DOHH2 (cell line): ENCODE data around the gene KRT14.

Experiments
- H3F3A ChIP-seq: fragments of 200-600 bp; sonication (generic), shearing (Covaris generic); 2 replicates; pipeline ENCODE4 v1.6.0; 2016; ENCODE audit warnings: antibody characterized with exemption, mild to moderate bottlenecking; ENCODE audit not compliant: control insufficient read depth, insufficient read depth
- H3K27ac ChIP-seq: fragments of 200-600 bp; sonication (generic); 2 replicates; pipeline ENCODE4 v1.5.1; 2014; ENCODE audit warnings: low read depth, mild to moderate bottlenecking, low read length, moderate library complexity
- H3K27me3 ChIP-seq: fragments of 200-600 bp; sonication (generic); 2 replicates; pipeline ENCODE4 v1.6.1; 2014; ENCODE audit warnings: mild to moderate bottlenecking, low read length, mixed read lengths; ENCODE audit not compliant: control insufficient read depth
- H3K36me3 ChIP-seq: fragments of 200-600 bp; sonication (generic); 2 replicates; pipeline ENCODE4 v1.6.1; 2014; ENCODE audit warnings: mild to moderate bottlenecking, low read length, moderate library complexity, mixed read lengths; ENCODE audit not compliant: control insufficient read depth
- H3K4me1 ChIP-seq: fragments of 200-600 bp; sonication (generic); 2 replicates; pipeline ENCODE4 v1.6.1; 2014; ENCODE audit warnings: mild to moderate bottlenecking, low read length, mixed read lengths; ENCODE audit not compliant: control insufficient read depth
- H3K4me2 ChIP-seq: fragments of 200-600 bp; sonication (generic); 2 replicates; pipeline ENCODE4 v1.6.0; 2014; ENCODE audit warnings: mild to moderate bottlenecking, low read length, moderate library complexity
- H3K4me3 ChIP-seq: fragments of 200-600 bp; sonication (generic); 2 replicates; pipeline ENCODE4 v1.5.1; 2014; ENCODE audit warnings: mild to moderate bottlenecking, low read length, mixed read lengths
- H3K79me2 ChIP-seq: fragments of 200-600 bp; sonication (generic); 2 replicates; pipeline ENCODE4 v1.6.1; 2014; ENCODE audit warnings: mild to moderate bottlenecking, low read length, mixed read lengths; ENCODE audit not compliant: control insufficient read depth
- H3K9me2 ChIP-seq: fragments of 200-600 bp; sonication (generic); replicated peaks from 2 replicates; pipeline ENCODE4 v1.6.1; 2014; ENCODE audit warnings: mild to moderate bottlenecking, low read length, mixed read lengths; ENCODE audit not compliant: control insufficient read depth
- H3K9me3 ChIP-seq: fragments of 200-600 bp; sonication (generic); 2 replicates; pipeline ENCODE4 v1.6.1; 2014; ENCODE audit warnings: antibody characterized with exemption, low read length, mixed read lengths; ENCODE audit not compliant: control insufficient read depth, insufficient read depth
- H4K20me1 ChIP-seq: fragments of 200-600 bp; sonication (generic); 2 replicates; pipeline ENCODE4 v1.6.0; 2014; ENCODE audit warnings: low read depth, mild to moderate bottlenecking, antibody characterized with exemption, low read length, moderate library complexity; ENCODE audit not compliant: control insufficient read depth, insufficient read depth
- EZH2phosphoT487 ChIP-seq: fragments of 200-600 bp; sonication (generic); IDR thresholded peaks from 2 replicates; pipeline ENCODE4 v1.6.1; 2017; ENCODE audit warnings: borderline replicate concordance, mild to moderate bottlenecking, antibody characterized with exemption, low read length, moderate library complexity, mixed read lengths
- TF ChIP-seq, protein P1 (sequence below): fragments of 200-600 bp; sonication (generic); IDR thresholded peaks from one replicate; pipeline ENCODE4 v1.5.1; 2014; ENCODE audit warnings: antibody characterized with exemption, mild to moderate bottlenecking, low read depth, low read length; ENCODE audit not compliant: poor library complexity, severe bottlenecking

Gene KRT14

DNA sequence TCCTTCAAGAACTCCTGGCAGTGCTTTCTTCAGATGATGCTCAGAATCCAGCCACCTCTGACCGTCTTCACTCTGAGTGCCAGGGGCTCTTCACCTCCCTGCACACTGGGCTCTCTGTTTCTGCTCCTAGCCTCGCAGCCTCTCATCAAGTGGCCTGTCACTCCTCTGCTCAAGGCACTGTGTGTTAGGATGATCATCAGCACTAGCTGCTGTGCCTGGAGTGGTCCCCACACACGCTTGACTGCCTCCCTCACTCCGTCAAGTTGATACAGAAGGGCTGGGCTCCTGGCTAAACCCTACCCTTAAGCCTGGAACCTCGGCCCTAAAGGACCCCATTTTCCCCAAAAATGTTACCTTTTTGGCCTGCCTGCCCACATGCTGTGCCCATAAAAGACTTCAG is 30.4 kb downstream of the KRT14 start:
- no peaks in the 10 kb centered on the region for H3K4me1 ChIP-seq
- no peak overlapping the region for H3K4me3 ChIP-seq
- H3K79me2 ChIP-seq = no peaks in the 10 kb centered on the region
- no peaks in the 10 kb centered on the region for H3K9me2 ChIP-seq
- H3K9me3 ChIP-seq = no peaks in the 10 kb centered on the region
- TF ChIP-seq EZH2phosphoT487 = no peak
- TF ChIP-seq, protein P1, sequence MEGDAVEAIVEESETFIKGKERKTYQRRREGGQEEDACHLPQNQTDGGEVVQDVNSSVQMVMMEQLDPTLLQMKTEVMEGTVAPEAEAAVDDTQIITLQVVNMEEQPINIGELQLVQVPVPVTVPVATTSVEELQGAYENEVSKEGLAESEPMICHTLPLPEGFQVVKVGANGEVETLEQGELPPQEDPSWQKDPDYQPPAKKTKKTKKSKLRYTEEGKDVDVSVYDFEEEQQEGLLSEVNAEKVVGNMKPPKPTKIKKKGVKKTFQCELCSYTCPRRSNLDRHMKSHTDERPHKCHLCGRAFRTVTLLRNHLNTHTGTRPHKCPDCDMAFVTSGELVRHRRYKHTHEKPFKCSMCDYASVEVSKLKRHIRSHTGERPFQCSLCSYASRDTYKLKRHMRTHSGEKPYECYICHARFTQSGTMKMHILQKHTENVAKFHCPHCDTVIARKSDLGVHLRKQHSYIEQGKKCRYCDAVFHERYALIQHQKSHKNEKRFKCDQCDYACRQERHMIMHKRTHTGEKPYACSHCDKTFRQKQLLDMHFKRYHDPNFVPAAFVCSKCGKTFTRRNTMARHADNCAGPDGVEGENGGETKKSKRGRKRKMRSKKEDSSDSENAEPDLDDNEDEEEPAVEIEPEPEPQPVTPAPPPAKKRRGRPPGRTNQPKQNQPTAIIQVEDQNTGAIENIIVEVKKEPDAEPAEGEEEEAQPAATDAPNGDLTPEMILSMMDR = no peak
- no peaks in the 10 kb centered on the region for H3K36me3 ChIP-seq
- H3K4me2 ChIP-seq = no peak overlapping the region
- H3F3A ChIP-seq = no peaks in the 10 kb centered on the region
- no peaks in the 10 kb centered on the region for H4K20me1 ChIP-seq
- peaks cover 15% of the 10 kb centered on the region; the same call in 1 of the 2 replicates for H3K27me3 ChIP-seq
- no peak overlapping the region for H3K27ac ChIP-seq

DNA sequence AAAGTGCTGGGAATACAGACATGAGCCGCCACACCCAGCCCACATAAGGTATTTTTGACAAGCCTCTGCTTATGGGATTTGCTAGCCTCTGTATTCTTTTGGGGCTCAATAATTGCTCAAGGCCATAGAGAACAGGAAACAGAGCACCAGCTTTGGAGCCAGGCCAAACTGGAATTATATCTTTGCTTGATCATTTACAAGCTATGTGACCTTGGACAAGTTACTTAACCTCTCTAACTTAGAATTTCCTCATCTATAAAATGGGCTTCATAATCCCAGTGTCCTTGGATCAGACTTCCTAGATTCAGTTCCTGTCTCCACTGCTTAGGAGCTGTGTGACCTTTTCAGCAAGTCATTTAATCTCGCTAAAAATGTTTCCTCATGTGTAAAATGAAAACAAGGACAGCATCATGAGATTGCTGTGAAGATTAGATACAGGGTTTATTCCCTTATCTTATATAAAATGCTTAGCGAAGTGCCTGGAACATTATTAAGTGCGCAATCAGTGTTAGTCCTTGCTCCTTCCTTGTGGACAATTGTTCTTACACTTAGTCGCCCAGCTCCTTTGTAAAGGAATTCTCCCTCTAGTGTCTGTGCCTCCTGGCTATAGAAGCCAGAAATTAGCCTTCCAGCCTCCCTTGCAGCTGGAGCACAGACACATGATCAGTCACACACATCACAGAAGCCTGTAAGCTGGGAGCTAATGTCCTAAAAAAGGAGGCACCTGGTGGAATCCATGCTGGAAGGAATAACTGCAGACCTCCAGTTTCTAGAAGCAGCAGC is 31.4 kb downstream of the KRT14 start:
- no peak overlapping the region for H3K27ac ChIP-seq
- no peaks in the 10 kb centered on the region for H4K20me1 ChIP-seq
- H3K9me3 ChIP-seq = no peaks in the 10 kb centered on the region
- H3K27me3 ChIP-seq = peaks cover 19% of the 10 kb centered on the region; the same call in 1 of the 2 replicates
- H3K4me3 ChIP-seq = no peak overlapping the region
- H3F3A ChIP-seq = no peaks in the 10 kb centered on the region
- H3K4me2 ChIP-seq = no peak overlapping the region
- no peak for TF ChIP-seq EZH2phosphoT487
- TF ChIP-seq, protein P1 = no peak
- no peaks in the 10 kb centered on the region for H3K9me2 ChIP-seq
- H3K4me1 ChIP-seq = no peaks in the 10 kb centered on the region
- H3K36me3 ChIP-seq = no peaks in the 10 kb centered on the region
- H3K79me2 ChIP-seq = no peaks in the 10 kb centered on the region

DNA sequence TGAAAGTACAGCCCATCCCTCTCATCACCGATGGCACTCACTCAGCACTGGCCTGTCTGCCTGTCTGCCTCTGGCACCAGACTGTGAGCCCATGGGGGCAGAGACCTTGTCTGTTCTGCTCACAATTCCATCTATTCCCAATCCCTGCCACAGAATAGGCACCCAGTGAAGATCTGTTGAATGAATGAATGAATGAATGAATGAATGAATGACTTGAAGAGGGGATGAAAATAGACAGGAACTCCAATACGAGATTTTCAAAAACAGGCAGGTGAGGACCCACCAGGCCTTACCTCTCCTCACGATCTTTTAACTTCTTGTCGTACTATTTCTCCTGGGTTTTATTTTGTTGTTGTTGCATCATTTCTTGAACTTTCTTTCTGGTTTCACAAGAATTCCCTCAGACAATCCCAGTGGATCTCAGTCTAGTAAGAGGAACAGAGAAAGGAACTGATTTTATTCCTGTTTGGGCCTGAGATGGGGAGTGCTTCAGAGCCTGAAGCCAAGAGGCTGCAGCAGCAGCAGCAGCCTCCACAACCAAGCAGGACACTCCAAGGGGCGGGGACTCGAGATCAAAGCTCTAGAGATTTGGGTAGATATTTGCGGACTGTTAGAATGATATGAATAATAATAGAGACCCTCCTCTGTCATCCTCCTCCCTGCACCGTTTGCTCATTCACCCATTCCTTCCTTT is 32.6 kb downstream of the KRT14 start:
- no peaks in the 10 kb centered on the region for H3F3A ChIP-seq
- no peaks in the 10 kb centered on the region for H4K20me1 ChIP-seq
- H3K27me3 ChIP-seq = peaks cover 9% of the 10 kb centered on the region; the same call in 1 of the 2 replicates
- TF ChIP-seq EZH2phosphoT487 = no peak
- TF ChIP-seq, protein P1 = no peak
- H3K9me2 ChIP-seq = no peaks in the 10 kb centered on the region
- peaks cover under 1% of the 10 kb centered on the region for H3K4me1 ChIP-seq
- no peak overlapping the region for H3K4me2 ChIP-seq
- no peaks in the 10 kb centered on the region for H3K9me3 ChIP-seq
- H3K27ac ChIP-seq = no peak overlapping the region
- H3K36me3 ChIP-seq = no peaks in the 10 kb centered on the region
- H3K79me2 ChIP-seq = no peaks in the 10 kb centered on the region
- no peak overlapping the region for H3K4me3 ChIP-seq
